ENCODE results near the gene ESR1.

ESR1 gene

DNA sequence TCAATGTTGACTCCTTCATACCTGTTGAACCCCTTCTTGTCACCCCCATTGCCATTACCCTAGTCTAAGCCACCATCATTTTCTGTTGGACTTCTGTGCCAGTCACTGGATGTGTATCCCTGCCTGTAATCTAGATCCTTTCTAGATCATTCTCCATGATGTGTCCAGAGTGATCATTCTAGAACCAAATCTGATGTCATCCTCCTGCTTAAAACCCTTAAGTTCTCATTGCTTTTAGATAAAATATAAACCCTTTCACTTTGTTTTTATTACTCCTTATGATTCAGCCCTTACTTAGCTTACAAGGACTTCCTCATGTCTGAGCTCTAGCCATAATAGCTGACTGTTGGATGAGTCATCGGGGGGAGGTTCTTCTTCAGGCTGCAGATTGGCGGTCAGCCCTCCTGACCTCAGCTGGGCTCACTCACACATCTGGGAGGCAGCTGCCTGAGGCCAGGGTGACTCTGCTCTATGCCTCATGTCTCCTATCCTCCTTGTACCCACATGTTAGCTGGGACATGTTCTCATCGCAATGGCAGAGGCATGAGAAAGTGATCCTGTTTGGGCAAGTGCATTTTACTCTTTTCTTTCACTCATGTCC lies 287.6 kb downstream of the ESR1 start:
- DNase-seq (ENCODE audit: low read depth in 2 of 2): no peak

GRCh38 chr6:152096863-152097496 lies 289.5 kb downstream of the ESR1 start:
- no peak for DNase-seq (ENCODE audit: low read depth in 2 of 2)

DNA sequence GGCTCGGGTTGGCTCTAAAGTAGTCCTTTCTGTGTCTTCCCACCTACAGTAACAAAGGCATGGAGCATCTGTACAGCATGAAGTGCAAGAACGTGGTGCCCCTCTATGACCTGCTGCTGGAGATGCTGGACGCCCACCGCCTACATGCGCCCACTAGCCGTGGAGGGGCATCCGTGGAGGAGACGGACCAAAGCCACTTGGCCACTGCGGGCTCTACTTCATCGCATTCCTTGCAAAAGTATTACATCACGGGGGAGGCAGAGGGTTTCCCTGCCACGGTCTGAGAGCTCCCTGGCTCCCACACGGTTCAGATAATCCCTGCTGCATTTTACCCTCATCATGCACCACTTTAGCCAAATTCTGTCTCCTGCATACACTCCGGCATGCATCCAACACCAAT lies 291.2 kb downstream of the ESR1 start:
- DNase-seq (ENCODE audit: low read depth in 2 of 2): no peak

- no peak for DNase-seq (ENCODE audit: low read depth in 2 of 2)
These were observed 292.1 kb downstream of the ESR1 start for GRCh38 chr6:152099446-152100182.

DNA sequence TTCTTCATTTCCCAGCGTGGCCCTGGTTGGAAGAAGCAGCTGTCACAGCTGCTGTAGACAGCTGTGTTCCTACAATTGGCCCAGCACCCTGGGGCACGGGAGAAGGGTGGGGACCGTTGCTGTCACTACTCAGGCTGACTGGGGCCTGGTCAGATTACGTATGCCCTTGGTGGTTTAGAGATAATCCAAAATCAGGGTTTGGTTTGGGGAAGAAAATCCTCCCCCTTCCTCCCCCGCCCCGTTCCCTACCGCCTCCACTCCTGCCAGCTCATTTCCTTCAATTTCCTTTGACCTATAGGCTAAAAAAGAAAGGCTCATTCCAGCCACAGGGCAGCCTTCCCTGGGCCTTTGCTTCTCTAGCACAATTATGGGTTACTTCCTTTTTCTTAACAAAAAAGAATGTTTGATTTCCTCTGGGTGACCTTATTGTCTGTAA lies 292.7 kb downstream of the ESR1 start:
- no peak for DNase-seq (ENCODE audit: low read depth in 2 of 2)

GRCh38 chr6:152107973-152108372 lies 300.5 kb downstream of the ESR1 start:
- no peak for DNase-seq (ENCODE audit: low read depth in 2 of 2)

DNA sequence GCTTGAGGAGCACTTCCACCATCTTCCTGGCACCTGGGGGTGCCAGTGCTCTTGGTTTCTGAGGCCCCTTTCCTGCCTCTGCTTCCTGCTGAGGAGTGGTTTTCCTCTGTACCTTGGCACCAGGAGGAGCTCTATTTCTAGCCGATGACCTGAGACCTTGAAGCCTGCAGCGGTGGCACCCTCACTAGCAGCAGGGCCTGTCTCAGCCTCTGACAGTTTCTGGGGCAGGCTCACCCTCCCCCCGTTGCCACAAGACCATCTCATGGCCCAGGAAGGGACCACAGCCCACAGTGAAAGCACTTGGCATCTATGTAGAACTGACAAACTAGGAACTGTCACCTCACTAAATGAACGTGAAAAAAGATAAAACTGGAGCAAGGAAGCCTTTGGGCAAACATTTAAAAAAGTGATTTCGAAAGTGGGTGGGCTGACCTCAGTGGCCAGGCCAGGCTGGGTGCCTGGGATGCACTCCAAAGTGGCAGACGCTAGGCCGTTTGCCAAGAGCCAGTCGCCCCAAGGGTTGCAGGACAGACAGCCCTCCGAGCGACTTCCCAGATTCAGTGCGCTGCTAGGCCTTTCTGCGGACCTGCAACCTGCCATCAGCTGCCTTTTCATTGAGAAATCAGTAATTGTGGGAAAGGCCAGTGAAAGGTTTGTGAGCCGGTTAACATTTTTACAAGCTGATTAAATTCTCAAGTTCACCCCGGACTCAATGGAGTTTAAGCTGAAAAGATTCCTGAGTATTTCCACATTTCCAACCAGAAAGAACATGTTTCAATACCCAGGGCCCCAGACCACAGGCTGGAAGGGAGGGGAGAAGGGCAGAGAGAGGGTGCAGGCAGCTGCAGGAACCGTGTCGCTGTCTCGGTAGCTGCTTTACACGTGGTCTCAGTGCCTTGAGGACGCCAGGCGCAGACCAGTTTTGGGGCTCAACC lies 303.7 kb downstream of the ESR1 start:
- no peak for DNase-seq (ENCODE audit: low read depth in 2 of 2)

DNA sequence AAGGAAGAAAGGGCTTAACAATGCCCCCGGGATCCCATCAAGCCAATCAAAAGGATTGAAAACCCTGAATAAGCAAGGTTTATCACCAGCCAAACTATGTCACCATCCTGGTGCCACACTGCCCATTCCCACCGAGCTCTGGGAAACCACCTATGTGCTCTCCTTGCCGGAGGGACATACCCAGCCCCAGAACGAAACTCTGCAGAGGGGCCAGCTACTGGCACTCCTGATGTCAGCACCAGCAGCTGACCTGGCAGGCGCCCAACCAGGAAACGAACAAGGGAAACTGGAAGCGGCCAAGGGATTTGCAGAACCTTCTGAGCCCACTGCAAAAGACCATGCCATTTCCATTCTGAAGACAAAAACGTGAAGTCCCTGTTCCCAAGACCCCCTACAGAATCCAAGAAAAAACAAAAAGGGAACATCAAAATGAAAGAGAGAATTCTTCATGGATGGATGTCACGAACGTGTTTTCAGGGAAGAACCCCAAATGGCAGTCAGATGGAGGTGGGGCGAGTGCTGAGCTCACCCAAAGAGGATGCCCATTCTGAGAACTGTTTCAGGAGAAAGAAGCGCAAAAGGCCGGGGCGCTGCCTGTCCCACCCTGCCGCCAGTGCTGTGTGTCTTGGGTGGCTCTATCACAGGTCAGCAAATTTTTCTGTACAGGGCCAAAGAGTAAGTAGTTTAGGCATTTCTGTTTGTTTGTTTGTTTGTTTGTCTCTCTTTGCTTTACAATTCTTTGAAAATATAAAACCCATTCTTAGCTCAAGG lies 305.2 kb downstream of the ESR1 start:
- DNase-seq (ENCODE audit: low read depth in 2 of 2): no peak

DNA sequence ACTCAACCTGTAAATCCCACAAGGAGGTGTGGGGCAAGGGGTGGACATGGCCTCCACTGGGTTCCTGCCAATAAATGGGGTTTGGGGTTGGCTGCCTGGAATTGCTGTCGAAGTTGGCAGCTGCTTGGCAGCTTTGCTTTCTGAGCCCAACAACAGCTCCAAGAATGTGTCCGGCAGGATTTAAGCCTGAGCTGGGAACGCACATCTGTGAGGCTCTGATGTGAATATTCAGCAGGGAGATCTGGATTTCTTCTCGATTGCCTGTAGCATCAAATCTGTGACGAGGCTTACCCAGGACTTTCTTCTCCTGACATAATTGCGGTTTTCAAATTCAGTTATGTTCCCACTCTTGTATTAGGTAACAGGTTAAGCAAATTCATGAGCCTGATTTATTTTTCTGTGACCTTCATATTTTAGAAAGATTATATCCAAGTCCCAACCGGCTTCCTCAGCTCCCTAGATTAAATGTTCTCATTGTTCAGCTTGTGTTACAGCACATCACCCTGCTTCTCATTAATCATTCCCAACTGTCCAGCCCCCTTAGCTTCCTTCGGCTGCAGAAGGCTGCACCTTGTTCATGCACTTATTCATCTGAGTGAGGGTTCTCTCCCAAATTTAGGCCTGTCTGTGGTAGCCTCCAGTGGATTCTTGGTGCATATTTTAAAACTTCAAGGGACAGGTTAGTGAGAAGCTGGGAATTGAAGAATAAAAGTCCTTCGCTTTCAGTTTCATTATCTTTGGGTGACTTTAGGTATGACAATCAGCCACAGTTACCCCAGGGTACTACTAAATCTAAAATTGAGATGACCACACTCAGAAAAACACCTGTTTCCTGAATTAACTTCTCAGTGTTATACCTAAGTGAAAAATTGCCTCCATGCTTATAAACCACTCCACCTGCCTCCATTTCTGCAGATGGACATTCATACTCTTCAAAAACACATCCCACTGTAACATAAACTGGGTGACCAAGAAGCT lies 310.0 kb downstream of the ESR1 start:
- no peak for DNase-seq (ENCODE audit: low read depth in 2 of 2)

DNA sequence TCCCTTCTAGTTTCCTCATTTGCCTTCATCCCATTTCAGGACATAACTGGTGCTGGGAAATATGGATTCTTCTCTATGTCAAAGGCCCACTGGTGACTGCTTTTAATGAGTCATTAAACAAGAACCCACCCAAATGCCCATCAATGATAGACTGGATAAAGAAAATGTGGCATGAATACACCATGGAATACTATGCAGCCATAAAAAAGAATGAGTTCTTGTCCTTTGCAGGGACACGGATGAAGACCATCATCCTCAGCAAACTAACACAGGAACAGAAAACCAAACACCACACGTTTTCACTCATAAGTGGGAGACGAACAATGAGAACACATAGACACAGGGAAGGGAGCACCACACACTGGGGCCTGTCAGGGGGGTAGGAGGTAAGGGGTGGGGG lies 310.7 kb downstream of the ESR1 start:
- DNase-seq (ENCODE audit: low read depth in 2 of 2): no peak

DNA sequence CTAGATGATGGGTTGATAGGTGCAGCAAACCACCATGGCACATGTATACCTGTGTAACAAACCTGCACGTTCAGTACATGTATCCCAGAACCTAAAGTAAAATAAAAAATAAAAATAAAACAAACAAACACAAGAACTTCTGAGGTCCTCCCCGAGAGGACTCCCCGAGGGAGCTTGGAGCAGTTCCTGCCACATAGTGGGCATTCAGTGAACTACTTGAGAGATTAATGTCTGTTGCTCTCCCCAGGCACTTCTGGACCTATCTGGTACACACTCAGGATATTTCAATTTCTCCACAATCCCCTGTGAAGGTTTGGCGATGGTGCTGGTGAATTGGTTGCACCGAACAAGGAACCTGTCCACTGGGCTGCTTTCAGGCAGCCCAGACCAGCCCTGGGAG lies 311.2 kb downstream of the ESR1 start:
- DNase-seq (ENCODE audit: low read depth in 2 of 2): no peak

DNA sequence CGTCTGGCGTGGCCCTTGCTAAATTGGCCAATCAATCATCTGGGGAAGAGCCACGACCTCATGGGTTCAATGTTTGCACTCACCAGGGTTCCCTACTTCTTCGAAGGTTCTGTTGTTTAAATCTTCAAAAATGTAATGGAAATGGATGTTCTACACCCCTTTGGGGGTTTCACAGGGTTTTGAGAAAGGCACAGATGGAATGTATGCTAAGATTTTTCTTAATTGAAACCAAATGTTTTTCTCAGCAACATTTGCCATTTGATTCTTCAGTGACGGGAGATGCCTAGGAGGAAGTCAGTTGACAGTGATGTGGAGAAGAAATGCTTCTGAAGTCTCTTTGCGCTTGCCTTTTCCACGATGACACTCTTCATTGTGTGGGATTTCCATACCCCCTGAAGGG lies 312.3 kb downstream of the ESR1 start:
- no peak for DNase-seq (ENCODE audit: low read depth in 2 of 2)

GRCh38 chr6:152121910-152122309 lies 314.4 kb downstream of the ESR1 start:
- no peak for DNase-seq (ENCODE audit: low read depth in 2 of 2)

DNA sequence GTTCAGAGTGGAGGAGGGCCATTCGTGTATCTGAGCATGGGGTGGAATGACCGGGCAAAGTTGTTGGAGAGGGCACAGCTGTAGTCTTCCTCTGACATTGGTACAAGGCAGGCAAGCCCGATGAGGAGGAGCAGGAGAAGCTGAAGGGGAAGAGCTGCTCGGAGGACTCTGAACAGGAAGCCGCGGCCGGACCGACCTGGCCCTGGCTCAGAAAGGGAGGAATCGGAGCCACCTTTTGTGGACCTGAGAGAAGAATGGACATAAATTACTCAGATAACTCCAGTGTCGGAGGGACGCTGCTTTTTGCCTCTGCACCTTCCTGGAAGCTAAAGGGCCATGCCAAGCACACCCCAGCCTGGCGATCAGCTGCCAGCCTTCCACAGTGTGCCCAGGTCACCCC lies 315.0 kb downstream of the ESR1 start:
- no peak for DNase-seq (ENCODE audit: low read depth in 2 of 2)

GRCh38 chr6:152123076-152123475 lies 315.6 kb downstream of the ESR1 start:
- DNase-seq (ENCODE audit: low read depth in 2 of 2): no peak

GRCh38 chr6:152124429-152125074 lies 317.1 kb downstream of the ESR1 start:
- no peak for DNase-seq (ENCODE audit: low read depth in 2 of 2)

DNA sequence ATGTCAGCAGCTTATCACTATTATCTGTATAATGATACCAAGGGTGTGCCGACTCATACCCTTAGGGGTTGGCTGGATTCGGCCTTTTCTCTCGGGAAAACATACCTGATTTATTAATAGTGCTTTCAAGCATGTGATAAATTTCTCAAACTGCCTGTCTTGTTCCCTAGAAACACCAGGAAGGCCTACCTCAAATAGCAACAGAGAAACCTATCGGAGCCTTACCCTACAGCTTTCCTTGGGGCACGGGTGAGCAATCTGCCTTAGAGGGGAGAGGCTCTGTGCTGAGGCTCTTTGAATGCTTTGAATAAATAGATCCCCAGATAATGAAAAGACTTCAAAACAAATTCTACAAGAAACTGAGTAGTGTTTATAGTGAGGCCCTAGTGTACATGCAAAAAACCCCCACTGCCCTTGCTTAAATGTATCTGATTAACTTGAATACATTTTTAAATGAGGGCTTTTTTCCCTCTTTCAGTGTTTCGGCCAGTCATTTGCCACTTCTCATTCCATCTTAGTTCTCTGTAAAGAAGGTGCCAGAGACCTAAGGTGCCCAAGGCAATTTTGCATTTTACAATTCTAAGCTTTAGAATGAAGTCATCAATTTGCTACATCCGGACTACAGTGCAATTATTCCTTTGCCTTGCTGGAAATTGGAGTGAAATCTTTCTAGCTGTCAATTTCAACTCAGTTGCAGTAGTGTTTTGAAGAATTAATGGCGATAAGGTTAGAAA lies 320.1 kb downstream of the ESR1 start:
- no peak for DNase-seq (ENCODE audit: low read depth in 2 of 2)

DNA sequence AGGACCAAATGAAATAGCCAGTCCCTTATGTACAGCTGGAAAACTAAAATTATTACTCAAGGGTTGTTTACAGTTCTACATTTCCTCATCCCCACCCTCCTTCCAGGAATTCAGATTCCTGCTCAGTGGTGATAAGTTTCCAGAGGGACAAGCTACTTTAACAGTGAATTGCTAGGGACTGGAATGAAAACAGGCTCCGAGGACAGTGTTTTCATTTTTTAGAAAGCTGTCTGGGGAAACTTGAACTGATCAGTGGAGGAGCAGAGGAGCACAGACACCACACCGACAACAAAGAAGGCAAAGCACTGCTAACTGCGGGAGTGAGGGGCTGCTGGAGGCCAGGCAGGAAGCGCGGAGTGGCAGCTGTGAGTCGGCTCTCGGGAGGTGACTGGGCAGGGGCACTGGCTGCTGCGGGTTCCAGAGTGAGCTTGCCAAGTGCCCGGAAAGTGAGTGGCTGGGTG lies 322.2 kb downstream of the ESR1 start:
- DNase-seq (ENCODE audit: low read depth in 2 of 2): no peak

DNA sequence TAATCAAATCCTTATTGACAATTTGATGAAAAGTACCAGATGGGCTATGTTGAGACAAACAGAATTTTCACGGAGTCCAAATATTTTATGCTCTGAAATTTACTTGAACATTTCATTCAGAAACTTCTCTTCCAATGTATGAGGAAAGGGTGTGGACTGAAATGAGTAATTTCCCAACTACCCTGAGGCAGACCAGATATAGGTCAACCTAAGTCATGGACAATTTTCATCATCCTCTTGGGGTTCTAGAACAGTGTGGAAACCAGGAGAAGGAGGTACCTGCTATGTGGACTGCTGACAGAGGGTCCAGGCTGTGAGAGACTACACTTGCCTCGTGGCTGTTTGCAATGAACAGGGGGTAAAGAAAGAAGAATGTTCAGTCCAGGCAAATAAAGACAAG lies 323.0 kb downstream of the ESR1 start:
- no peak for DNase-seq (ENCODE audit: low read depth in 2 of 2)
